Lung (tissue), 12 donors: ENCODE measurements around the gene SNRK. TPM values are rescaled to one million over a fixed set of nuclear protein-coding genes. Genes with fewer than 3 reads are reported as not detected.

Source experiments
- ATAC-seq: fragments of 200-7000 bp; cut with Tn5 transposase; one replicate; pipeline ENCODE4 v1.9.1; 2020; ENCODE audit warnings: moderate number of reproducible peaks; ENCODE audit not compliant: insufficient read depth, low FRiP score
- DNase-seq, 3 donors: peaks; one replicate each; pipeline ENCODE4 v3.0.0-alpha.2; 2013 to 2017
- H3K27ac ChIP-seq, 2 donors: one replicate each; pipeline ENCODE4 v1.5.1; 2013; ENCODE audit warnings: mild to moderate bottlenecking in 2 of 2, moderate library complexity in 2 of 2, control low read depth in 1 of 2, inconsistent platforms in 1 of 2, low read depth in 1 of 2, low read length in 1 of 2
- H3K27me3 ChIP-seq, 3 donors: one replicate each; pipeline ENCODE4 v1.5.1; 2013; ENCODE audit warnings: low read length in 2 of 3; ENCODE audit not compliant: control insufficient read depth in 3 of 3, insufficient read depth in 3 of 3
- H3K36me3 ChIP-seq, 4 donors: one replicate each; pipeline ENCODE4 v1.5.1; 2013; ENCODE audit warnings: low read length in 4 of 4, mild to moderate bottlenecking in 1 of 4, moderate library complexity in 1 of 4; ENCODE audit not compliant: control insufficient read depth in 4 of 4, insufficient read depth in 4 of 4
- H3K4me1 ChIP-seq, 5 donors: one replicate each; pipeline ENCODE4 v1.5.1; 2013; ENCODE audit warnings: low read length in 5 of 5, mild to moderate bottlenecking in 2 of 5, moderate library complexity in 1 of 5; ENCODE audit not compliant: control insufficient read depth in 5 of 5, insufficient read depth in 5 of 5
- H3K4me3 ChIP-seq: one replicate; pipeline ENCODE4 v1.5.1; 2013; ENCODE audit warnings: mild to moderate bottlenecking, control low read depth, moderate library complexity
- H3K9ac ChIP-seq, 2 donors: one replicate each; pipeline ENCODE4 v1.5.1; 2013; ENCODE audit warnings: low read length in 2 of 2, control low read depth in 1 of 2; ENCODE audit not compliant: insufficient read depth in 1 of 2
- H3K9me3 ChIP-seq, 4 donors: one replicate each; pipeline ENCODE4 v1.5.1; 2013; ENCODE audit warnings: low read length in 3 of 4, mild to moderate bottlenecking in 1 of 4, moderate library complexity in 1 of 4; ENCODE audit not compliant: control insufficient read depth in 4 of 4, insufficient read depth in 3 of 4
- CTCF ChIP-seq: IDR thresholded peaks from 2 replicates; pipeline ENCODE4 v1.5.1; 2012; ENCODE audit warnings: mild to moderate bottlenecking; ENCODE audit errors: control extremely low read depth, extremely low read depth
- WGBS, 2 donors: extraction: QIAGEN DNeasy Blood & Tissue Kit; methylation state at CpG; one replicate each; pipeline ENCODE4 v1.1.7; 2013; 5-methylcytosine and 5-hydroxymethylcytosine counted together
- polyA plus RNA-seq, 2 donors: library from polyadenylated mRNA; stranded (reverse); fragments of 200-250 nt; gene quantifications; one replicate each; pipeline ENCODE4 v1.2.1, GENCODE V29; 2013
- total RNA-seq, 2 donors: library from RNA; depleted of rRNA in 1 of 2; stranded (reverse); fragments of >200 nt in 1 of 2; gene quantifications; one replicate each; pipeline ENCODE4 v1.2.1, GENCODE V29; 2014 to 2021
- donor health status: control.
- donor health status: control.
- donor health status: Bipolar disorder and iron deficiency.
- donor health status: healthy.
- donor health status: DM: yes; HTN: yes; CAD: no.

Gene SNRK
- total and polyA plus RNA-seq, 4 donors: 19.2 to 139 (median 45.6) TPM

- H3K9me3 ChIP-seq: peaks cover 0 to 10% (median 3%) of the 10 kb centered on the region in 4 donors
- no peak for TF ChIP-seq CTCF
- no peak overlapping the region for H3K4me3 ChIP-seq
- no peaks in the 10 kb centered on the region for H3K27me3 ChIP-seq
- peaks cover 24 to 39% (median 27%) of the 10 kb centered on the region in 4 donors for H3K36me3 ChIP-seq
- peaks cover 0 to 13% (median 0%) of the 10 kb centered on the region in 5 donors for H3K4me1 ChIP-seq
- 86 to 94% methylated on average over 4 of the region's 4 CpGs for WGBS, 2 donors
- DNase-seq (no peak), ATAC-seq (no peak)
- H3K9ac ChIP-seq: no peak overlapping the region
- H3K27ac ChIP-seq: no peak overlapping the region
Measured at GRCh38 chr3:43348852-43349574, 62.7 kb downstream of the SNRK start.

GRCh38 chr3:43349716-43350115 lies 63.4 kb downstream of the SNRK start:
- H3K27ac ChIP-seq: no peak overlapping the region
- H3K36me3 ChIP-seq: peaks cover 20 to 37% (median 28%) of the 10 kb centered on the region in 4 donors

GRCh38 chr3:43353393-43353792 lies 67.1 kb downstream of the SNRK start:
- Histone ChIP-seq H3K4me3 (no peak overlapping the region), H3K27ac (no peak overlapping the region), H3K27me3 (no peaks in the 10 kb centered on the region), H3K9me3 (peaks cover 0 to 19% (median 4%) of the 10 kb centered on the region in 4 donors), H3K9ac (no peak overlapping the region), H3K36me3 (peaks cover 6 to 17% (median 10%) of the 10 kb centered on the region in 4 donors), H3K4me1 (peaks cover 0 to 2% (median 0%) of the 10 kb centered on the region in 5 donors)
- 100% methylated on average over 1 of the region's 1 CpG for WGBS, 2 donors
- no peak for DNase-seq
- no peak for TF ChIP-seq CTCF
- no peak for ATAC-seq

More at GRCh38 chr3:43349716-43350115, 63.4 kb downstream of the SNRK start:
- Histone ChIP-seq H3K9ac (no peak overlapping the region), H3K4me1 (peaks cover 0 to 13% (median 0%) of the 10 kb centered on the region in 5 donors), H3K4me3 (no peak overlapping the region), H3K9me3 (peaks cover 0 to 16% (median 3%) of the 10 kb centered on the region in 4 donors), H3K27me3 (no peaks in the 10 kb centered on the region)
- no peak for TF ChIP-seq CTCF
- DNase-seq: no peak
- 84 to 95% methylated on average over 3 of the region's 3 CpGs for WGBS, 2 donors
- no peak for ATAC-seq
